RWPE2 (cell line): ENCODE results near the gene WDR64.

ENCODE experiments used
- ATAC-seq: fragments of 200-7000 bp; cut with Tn5 transposase; 3 replicates; pipeline ENCODE4 v1.9.1; 2021; ENCODE audit warnings: low read depth
- DNase-seq: peaks from one replicate; pipeline ENCODE4 v3.0.0-alpha.2; 2020; ENCODE audit warnings: low spot score
- H3K27ac ChIP-seq: fragments of 450-650 bp; 2 replicates; pipeline ENCODE4 v1.5.1; 2017; ENCODE audit warnings: mild to moderate bottlenecking; ENCODE audit not compliant: poor library complexity, severe bottlenecking
- H3K27me3 ChIP-seq: fragments of 250-450 bp; sonication (Bioruptor Pico); 2 replicates; pipeline ENCODE4 v1.5.1; 2021; ENCODE audit warnings: mild to moderate bottlenecking, moderate library complexity; ENCODE audit not compliant: insufficient read depth, poor library complexity, severe bottlenecking
- H3K36me3 ChIP-seq: fragments of 250-450 bp; sonication (Bioruptor Pico); 2 replicates; pipeline ENCODE4 v1.5.1; 2020; ENCODE audit warnings: low read depth, mild to moderate bottlenecking, moderate library complexity
- H3K4me1 ChIP-seq: fragments of 250-450 bp; sonication (Bioruptor Pico); 2 replicates; pipeline ENCODE4 v1.5.1; 2021; ENCODE audit warnings: mild to moderate bottlenecking, moderate library complexity; ENCODE audit not compliant: insufficient read depth, poor library complexity, severe bottlenecking
- H3K4me3 ChIP-seq: fragments of 250-450 bp; sonication (Bioruptor Pico); 2 replicates; pipeline ENCODE4 v1.5.1; 2021; ENCODE audit warnings: mild to moderate bottlenecking, moderate library complexity; ENCODE audit not compliant: severe bottlenecking
- H3K9me3 ChIP-seq: fragments of 250-450 bp; sonication (Bioruptor Pico); 2 replicates; pipeline ENCODE4 v1.5.1; 2021; ENCODE audit warnings: mild to moderate bottlenecking, moderate library complexity; ENCODE audit not compliant: severe bottlenecking
- TF ChIP-seq, protein P1 (sequence below): fragments of 450-650 bp; IDR thresholded peaks from one replicate; pipeline ENCODE4 v1.5.1; 2017; ENCODE audit warnings: mild to moderate bottlenecking, moderate library complexity; ENCODE audit not compliant: poor library complexity, severe bottlenecking

Gene WDR64

DNA sequence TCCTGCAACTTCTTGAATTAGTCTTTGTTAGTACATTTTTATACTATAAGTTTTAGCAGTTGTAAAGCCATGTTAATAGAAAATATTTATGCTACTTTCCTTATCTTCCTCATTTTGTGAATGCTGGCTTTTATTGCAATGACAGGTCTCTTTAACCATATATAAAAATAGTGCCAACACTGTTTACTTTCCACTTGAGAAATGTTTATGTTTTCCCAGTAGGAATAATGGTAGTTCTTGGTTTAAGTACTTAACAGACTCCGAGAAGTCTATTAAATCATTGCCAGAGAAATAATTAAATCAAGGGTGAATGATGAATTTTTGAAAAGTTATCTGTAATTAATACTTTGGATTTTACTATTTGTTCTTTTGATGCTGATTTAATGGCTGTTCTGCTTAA is 21.6 kb upstream of the WDR64 start:
- TF ChIP-seq, protein P1, sequence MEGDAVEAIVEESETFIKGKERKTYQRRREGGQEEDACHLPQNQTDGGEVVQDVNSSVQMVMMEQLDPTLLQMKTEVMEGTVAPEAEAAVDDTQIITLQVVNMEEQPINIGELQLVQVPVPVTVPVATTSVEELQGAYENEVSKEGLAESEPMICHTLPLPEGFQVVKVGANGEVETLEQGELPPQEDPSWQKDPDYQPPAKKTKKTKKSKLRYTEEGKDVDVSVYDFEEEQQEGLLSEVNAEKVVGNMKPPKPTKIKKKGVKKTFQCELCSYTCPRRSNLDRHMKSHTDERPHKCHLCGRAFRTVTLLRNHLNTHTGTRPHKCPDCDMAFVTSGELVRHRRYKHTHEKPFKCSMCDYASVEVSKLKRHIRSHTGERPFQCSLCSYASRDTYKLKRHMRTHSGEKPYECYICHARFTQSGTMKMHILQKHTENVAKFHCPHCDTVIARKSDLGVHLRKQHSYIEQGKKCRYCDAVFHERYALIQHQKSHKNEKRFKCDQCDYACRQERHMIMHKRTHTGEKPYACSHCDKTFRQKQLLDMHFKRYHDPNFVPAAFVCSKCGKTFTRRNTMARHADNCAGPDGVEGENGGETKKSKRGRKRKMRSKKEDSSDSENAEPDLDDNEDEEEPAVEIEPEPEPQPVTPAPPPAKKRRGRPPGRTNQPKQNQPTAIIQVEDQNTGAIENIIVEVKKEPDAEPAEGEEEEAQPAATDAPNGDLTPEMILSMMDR = no peak
- no peak overlapping the region for H3K27ac ChIP-seq
- ATAC-seq (no peak), DNase-seq (no peak)
- no peaks in the 10 kb centered on the region for H3K27me3 ChIP-seq
- H3K36me3 ChIP-seq = peaks cover 15% of the 10 kb centered on the region
- no peaks in the 10 kb centered on the region for H3K9me3 ChIP-seq
- no peaks in the 10 kb centered on the region for H3K4me1 ChIP-seq
- no peak overlapping the region for H3K4me3 ChIP-seq

DNA sequence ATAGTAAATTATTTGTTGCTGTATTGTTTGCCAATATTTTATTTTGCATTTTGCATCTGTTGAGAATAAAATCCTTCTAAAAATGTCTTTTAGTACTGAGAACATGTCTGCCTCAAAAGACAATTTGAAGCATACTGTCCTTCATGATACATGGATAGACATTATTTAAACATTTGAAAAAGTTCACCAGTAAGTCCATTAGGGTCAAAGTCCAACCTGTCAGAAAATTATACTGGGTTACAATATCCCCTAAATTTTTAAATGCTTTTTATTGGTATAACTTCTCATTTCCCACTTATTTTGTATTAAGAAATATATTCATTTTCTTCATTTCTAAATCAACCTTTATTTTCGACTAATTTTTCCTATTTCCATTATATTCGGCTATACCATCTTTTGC is 21.2 kb upstream of the WDR64 start:
- H3K36me3 ChIP-seq = peaks cover 19% of the 10 kb centered on the region

DNA sequence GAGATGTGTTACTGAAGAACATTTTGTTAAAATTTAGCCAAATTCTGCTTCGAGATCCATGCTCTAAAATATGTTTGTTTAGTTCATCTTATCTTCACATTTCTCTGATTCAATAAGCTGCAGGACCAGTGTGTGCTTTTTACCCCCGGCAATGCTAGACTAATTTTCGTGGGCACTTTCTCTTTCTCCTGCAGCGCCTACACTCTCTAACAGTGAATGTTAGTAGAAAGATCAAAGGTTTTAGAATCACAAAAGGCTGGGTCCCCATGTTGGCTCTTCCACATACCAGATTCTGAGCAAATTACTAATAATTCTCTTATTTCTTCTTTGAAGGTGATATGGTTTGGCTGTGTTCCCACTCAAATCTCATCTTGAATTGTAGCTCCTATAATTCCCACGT is 20.4 kb upstream of the WDR64 start:
- H3K27ac ChIP-seq = no peak overlapping the region
- peaks cover 25% of the 10 kb centered on the region for H3K36me3 ChIP-seq
- DNase-seq (no peak), ATAC-seq (no peak)
- no peaks in the 10 kb centered on the region for H3K9me3 ChIP-seq
- H3K4me1 ChIP-seq = peaks cover under 1% of the 10 kb centered on the region
- no peak overlapping the region for H3K4me3 ChIP-seq
- TF ChIP-seq, protein P1 = no peak
- no peaks in the 10 kb centered on the region for H3K27me3 ChIP-seq

More for the DNA sequence above, 21.2 kb upstream of the WDR64 start:
- H3K4me3 ChIP-seq = no peak overlapping the region
- H3K27ac ChIP-seq = no peak overlapping the region
- no peaks in the 10 kb centered on the region for H3K9me3 ChIP-seq
- H3K4me1 ChIP-seq = no peaks in the 10 kb centered on the region
- H3K27me3 ChIP-seq = no peaks in the 10 kb centered on the region
- no peak for DNase-seq
- TF ChIP-seq, protein P1 = no peak
- ATAC-seq = no peak

DNA sequence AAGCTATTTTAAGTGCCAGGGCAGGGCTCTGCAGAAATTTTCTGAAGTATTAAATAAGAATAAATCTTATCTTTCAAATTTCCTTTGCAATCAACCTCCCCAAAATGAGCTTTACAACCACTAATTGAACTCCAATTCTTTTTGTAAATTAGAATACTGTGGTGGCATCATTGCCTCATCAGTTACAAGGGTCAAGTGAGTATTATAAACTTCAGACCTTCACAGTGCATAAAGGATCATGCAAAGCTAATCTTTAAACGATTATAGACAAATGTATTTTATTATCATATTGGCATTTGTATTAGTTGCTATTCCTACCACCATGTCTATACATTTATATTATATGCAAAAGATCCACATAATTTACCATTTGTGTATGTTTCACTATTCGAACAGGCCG is 19.1 kb upstream of the WDR64 start:
- no peak overlapping the region for H3K4me3 ChIP-seq
- DNase-seq = no peak
- no peak for ATAC-seq
- H3K27ac ChIP-seq = no peak overlapping the region
- H3K9me3 ChIP-seq = no peaks in the 10 kb centered on the region
- peaks cover 13% of the 10 kb centered on the region for H3K4me1 ChIP-seq
- no peaks in the 10 kb centered on the region for H3K27me3 ChIP-seq
- TF ChIP-seq, protein P1 = no peak
- peaks cover 29% of the 10 kb centered on the region for H3K36me3 ChIP-seq

DNA sequence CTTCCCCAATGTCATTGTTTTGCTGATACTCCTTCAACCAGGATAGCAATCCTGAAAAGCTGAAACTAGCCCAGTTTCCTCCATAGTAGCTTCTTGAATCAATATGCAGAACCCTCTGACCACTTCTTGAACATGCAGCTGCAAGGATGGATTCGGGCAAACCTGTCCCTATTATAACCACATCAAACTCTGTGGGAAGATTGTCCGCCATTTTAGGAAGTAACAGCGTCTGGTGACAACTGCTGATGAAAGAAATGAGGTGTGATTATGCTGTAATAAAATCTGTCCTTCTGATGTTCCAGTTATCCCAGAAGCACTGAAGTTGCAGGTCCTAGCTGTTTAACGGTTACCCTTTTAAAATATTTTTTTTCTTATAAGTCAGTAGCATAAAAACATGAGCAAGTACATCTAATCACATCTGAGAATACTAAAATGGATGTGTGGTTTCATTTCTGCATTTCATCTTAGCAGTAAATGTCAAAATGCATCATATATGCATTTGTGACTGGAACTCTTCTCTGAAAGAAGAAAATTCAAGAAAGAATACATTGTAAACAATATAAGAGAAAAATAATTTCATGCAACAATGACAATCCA is 16.4 kb upstream of the WDR64 start:
- H3K9me3 ChIP-seq = no peaks in the 10 kb centered on the region
- ATAC-seq (no peak), DNase-seq (no peak)
- H3K27me3 ChIP-seq = no peaks in the 10 kb centered on the region
- peaks cover 17% of the 10 kb centered on the region for H3K4me1 ChIP-seq
- TF ChIP-seq, protein P1 = no peak
- H3K4me3 ChIP-seq = no peak overlapping the region
- peaks cover 29% of the 10 kb centered on the region for H3K36me3 ChIP-seq
- H3K27ac ChIP-seq = no peak overlapping the region
